ENCODE data around the gene HECW1.
A peak's percentile ranks its signal among the peaks of the same experiment; 100 is the strongest.

Gene HECW1

DNA sequence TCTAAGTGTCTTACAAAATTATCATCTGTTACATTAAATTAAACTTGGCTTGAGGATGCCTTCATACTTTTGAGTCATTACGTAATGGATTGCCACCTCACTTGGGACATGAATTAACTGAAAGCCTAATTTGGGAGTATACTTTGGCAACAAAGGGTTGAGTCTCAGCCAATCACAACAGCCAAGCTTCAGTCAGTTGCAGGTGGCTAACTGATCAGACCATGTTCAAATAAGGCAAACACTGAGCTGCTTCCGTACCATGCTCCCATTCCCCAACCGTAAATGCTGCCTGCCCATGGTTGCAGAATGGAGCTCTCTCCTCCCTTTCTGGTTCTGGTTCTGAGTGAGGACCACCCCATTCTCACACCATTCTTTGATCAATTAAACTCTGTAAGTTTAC is 377.6 kb downstream of the HECW1 start:
- no peak for FAIRE-seq
- DNase-seq (ENCODE audit: low spot score): no peak

DNA sequence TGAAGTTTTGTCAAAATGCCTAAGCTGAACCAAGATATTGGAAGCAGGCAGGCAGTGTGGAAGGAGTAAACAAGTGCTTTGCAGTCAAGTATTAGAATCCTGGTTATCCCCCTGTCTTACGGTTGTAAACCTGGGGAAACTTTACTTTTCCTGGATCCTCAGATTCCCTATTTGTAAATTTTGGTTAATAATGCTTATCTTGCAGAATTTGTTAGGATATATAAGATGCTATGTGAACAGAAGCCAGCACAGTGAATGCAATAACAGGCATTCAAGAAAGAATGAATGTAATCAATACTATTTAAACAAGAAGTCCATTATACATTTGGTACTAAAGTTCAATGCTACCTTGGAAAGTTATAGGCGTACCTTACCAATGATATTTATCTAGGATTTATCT is 378.7 kb downstream of the HECW1 start:
- FAIRE-seq (no peak), DNase-seq (ENCODE audit: low spot score) (no peak)

DNA sequence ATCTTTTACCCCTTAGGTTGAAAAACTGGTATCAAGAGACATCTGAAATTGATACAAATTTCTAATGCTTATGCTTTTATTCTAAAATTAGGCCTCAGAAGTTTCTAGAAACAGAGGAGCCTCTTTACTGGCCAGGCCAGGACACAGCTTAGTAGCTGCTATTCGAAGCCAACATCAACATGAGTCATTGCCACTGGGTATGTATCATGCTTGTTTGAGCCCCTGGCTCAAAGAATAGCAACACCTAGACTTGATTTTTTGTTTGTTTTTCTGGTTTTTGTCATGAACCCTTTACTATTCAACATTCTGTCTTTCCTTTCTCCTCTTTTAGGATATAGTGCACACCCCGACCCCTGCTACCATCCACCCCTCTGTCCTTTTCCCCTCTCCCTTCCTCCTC is 379.5 kb downstream of the HECW1 start:
- peak; percentile 86 for FAIRE-seq
- peak; percentile 67 for DNase-seq (ENCODE audit: low spot score)

DNA sequence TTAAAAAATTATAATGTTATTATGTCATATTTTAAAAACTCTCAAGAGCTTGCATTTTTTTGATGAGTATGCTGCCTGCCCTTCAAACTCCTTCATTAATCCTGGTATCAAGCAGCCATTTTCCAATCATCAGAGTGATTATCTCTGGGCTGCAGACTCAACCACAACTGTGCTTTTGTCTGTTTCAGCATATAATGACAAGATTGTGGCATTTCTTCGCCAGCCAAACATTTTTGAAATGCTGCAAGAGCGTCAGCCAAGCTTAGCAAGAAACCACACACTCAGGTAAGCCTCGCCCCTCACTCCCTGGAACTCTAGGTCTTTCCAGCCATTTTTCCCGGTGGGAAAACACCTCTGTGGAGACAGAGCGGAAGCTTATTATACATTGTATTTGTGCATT is 380.4 kb downstream of the HECW1 start:
- FAIRE-seq (peak; percentile 79), DNase-seq (ENCODE audit: low spot score) (peak; percentile 39)

DNA sequence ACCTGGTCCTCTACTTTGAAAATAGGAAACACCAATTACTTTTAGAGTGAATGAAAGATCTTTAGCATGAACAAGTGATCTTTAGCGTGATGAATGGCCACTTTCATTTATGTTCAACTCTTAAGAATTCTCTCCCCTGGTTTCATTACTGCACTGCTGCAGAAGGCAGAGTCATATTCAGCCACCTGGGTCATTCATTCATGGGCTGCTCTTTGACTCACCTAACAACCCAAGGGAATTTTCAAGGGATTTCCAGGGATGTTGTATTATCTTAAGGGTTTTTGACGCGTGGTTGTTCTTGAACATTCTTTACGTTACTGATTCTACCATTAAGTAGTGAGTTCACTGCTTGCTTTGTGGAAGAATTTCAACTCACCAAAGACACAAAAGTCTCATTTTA is 383.1 kb downstream of the HECW1 start:
- no peak for FAIRE-seq
- no peak for DNase-seq (ENCODE audit: low spot score)

DNA sequence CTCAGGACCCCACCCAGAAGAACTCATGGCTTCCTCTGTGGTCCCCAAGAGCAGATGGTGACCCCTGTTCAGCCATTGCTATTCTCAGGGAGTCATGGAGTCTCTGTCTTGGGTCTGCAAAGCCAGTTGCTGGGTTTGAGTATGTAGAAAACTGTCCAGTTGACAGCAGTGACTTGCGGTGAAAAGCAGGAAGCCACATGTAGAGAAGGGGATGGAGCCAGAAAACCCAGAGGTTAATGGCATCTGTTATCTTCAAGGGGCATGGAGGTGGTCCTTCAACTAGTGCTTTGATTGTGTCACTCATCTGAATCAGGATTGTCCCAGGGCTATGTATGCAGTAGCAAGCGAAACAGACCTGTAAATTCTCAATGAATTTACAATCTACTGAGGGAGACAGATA is 384.1 kb downstream of the HECW1 start:
- DNase-seq (ENCODE audit: low spot score) (no peak), FAIRE-seq (no peak)

DNA sequence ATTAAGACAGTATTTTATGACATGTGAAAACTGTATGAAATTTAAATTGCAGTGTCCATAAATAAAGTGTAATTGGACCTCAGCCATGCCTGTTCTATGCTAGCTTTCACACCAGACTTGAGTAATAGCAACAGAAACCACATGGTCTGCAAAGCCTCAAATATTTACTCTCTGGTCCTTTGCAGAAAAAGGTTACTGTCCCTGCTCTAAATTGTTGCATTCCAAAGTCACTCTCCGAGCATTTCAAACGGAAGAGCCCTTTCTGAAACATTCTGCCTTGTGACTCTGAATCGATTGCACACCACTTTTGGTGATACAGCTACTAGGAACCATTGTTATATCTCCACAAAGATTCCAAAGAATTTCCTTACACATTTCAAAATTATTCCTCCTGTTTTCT is 389.4 kb downstream of the HECW1 start:
- DNase-seq (ENCODE audit: low spot score) (peak; percentile 64), FAIRE-seq (peak; percentile 93)

DNA sequence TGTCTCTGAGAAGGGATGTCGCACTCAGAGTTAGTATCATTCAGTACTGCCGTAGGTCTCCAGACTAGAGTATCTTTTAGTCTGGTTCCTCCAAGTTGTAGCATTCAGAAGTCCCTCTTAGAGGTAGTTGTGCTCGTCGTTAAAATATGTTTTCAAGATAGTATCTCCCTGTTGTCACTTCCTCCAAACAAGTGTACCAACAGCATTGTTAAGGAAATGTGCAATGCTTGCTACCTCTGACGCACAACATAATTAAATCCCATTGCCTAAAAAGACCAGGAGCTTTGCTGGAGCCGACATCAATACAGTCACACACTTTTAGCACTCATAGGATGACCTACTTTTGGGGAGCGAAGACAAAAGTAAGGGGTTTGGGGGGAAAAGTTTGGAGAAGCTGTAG is 390.5 kb downstream of the HECW1 start:
- DNase-seq (ENCODE audit: low spot score): no peak
- no peak for FAIRE-seq

DNA sequence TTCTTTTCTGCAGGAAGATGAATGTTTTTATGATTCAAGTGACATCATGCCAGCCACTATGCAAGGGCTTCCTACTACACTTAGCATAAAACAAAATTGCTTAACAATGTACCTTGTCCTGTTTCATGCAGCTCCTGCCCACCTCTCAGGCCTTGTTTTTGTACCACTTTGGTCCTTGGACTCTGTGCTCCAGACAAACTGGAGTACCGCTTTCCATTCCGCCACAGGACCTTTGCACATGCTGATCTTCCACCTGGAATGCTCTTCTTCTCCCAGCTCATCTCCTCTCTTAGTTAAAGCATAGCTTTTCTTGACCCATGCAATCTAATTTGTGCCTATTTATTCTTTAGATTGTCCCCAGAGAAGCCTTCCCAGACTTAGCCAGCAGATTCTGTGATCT is 393.0 kb downstream of the HECW1 start:
- no peak for FAIRE-seq
- DNase-seq (ENCODE audit: low spot score): no peak

DNA sequence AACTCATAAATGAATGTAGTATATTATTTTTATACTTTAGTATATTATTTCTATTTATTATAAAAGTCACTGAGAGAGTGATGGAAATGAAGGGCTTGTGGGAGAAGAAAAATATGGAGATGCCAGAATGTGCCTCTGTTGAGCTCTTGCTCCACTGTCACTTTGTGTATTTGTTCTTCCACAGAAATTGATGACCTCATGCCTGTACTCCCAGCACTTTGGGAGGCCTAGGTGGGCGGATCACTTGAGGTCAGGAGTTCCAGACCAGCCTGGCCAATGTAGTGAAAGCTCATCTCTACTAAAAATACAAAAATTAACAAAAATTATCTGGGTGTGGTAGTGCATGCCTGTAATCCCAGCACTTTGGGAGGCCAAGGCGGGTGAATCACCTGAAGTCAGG is 394.0 kb downstream of the HECW1 start:
- DNase-seq (ENCODE audit: low spot score): no peak
- no peak for FAIRE-seq

DNA sequence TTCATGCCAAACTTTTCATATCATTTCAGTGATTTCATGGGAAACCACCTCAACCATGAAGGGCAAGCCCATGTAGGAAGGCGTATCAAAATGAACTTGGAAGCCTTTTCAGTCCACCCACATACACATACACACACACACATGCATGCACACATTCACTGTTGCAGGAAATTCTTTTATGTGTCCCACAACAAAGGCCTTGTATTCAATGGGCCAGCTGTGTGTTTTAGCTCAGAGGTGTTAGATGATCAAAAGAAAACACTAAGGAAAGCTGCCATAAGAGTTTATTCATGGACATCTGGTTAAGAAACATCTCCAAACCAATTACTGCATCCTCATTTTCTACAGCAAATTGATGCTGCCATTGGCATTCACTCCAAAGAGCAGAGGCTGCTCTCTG is 396.0 kb downstream of the HECW1 start:
- FAIRE-seq (no peak), DNase-seq (ENCODE audit: low spot score) (no peak)

DNA sequence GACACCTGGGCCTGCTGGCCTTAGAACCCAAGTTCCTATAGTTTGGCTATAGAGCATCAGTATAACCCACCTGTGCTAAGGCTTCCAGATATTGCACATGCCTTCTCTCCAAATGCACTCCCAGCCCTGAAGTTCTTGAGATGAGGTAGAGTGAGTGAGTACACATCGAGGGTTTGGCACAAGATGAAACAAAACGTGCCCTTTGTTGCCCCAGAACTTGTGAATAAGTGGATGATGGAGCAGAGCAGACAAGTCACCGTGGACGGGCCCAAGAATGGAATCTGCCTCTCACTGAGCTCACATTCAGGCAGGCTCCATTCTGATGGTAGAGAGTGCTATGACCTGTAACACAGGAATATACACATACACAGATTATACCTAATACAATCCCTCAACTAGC is 397.5 kb downstream of the HECW1 start:
- DNase-seq (ENCODE audit: low spot score) (no peak), FAIRE-seq (no peak)

DNA sequence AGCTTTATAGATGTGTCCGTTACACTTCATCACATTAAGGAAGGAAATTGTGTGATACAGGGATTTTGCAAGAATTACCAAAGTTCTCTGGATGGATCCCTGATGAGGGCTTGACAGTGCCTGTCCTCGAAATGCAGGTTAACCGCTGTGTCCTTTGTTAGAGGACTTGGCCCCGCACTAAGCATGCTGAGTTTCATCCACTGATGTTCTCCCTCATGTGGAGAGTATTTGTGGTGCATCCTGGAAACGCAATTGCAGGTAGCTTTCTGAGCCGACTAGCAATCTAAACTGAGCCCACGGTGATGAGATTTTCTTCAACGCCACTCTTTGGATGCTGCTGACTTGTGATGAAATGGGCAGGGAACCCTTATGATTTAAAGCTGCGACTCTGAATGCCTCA is 398.6 kb downstream of the HECW1 start:
- FAIRE-seq (no peak), DNase-seq (ENCODE audit: low spot score) (no peak)

DNA sequence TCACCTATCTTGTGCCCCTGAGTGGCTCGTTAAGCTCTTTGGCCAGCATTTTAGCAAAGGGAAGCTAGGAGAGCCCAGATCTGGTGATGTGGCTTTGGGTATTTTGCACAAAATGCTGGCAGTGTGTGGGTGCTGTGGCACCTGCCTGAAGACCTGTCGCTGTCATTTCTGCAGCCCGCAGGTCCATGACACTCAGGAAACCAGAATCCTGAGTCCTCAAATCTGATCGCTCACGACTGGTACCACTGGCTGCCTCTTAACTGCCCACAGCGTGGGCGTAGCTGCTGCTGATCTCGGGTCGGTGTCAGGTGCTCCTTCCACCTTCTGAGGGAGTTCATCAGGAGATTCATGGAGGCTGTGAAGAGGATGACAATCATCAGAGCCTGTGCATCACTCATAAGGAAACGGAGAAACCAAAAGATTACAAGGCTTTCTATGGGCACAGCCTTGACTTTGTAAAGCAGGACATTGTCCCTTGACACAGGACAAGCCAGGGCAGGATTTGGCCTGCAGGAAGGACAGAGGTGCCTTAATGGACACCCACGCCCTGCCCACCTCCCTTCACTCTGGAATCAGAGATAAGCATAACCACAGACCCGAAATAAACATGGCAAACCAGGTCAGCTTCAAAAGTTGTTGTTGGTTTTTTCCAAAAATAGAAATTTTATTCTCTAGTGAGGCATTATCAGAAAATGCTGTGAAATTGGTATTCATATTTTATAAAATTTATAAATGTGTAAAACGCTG is 399.5 kb downstream of the HECW1 start:
- FAIRE-seq: no peak

DNA sequence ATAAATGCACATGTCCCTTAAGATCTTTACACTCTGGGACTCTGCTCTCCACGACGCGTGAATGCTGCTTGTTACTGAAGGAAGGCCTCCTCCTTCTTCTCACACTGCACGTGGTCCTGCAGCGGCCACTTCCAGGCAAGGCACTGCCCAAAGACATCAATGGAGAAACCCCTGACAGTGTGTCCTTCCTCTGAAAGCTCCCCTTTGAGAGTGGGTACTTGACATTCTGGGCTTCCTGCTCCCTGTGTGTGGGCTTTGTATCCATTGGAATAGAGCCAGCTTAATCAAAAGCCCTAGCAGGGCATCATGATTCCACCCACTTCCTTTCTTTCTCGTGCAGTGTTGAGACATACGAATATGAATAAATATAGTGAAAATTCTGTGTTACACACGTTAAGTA is 400.8 kb downstream of the HECW1 start:
- DNase-seq (ENCODE audit: low spot score) (no peak), FAIRE-seq (no peak)

More for the DNA sequence above, 399.5 kb downstream of the HECW1 start:
- no peak for DNase-seq (ENCODE audit: low spot score)

DNA sequence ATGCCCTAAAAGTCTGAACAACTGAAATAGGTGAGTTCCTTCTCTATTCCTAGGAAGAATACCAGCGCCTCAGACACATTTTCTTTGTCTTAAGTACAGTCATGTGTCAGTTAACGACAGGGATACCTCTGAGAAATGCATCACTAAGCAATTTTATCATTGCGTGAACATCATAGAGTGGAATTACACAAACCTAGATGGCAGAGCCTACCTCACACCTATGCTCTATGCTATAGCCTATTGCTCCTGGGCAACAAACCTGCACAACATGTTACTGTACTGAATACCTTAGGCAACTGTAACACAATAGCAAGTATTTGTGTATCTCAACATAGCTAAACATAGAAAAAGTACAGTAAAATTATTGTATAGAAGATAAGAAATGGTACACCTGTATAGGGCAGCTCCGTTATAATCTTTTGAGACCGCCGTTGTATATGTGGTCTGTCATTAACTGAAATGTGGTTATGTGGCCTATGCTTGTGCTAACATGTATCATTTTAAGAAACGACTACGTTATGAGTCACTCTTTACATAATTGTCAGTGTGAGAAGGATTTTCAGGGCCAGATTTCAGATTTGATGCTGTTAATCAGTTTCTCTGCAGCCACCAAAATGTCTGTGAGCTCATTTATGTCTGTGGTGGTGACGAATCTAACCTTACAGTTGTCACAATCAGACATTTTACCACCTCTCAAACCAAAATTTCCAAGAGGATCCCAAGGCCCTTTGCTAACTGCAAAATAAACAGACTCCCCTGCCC is 404.3 kb downstream of the HECW1 start:
- FAIRE-seq: peak; percentile 99
- DNase-seq (ENCODE audit: low spot score): peak; percentile 96

DNA sequence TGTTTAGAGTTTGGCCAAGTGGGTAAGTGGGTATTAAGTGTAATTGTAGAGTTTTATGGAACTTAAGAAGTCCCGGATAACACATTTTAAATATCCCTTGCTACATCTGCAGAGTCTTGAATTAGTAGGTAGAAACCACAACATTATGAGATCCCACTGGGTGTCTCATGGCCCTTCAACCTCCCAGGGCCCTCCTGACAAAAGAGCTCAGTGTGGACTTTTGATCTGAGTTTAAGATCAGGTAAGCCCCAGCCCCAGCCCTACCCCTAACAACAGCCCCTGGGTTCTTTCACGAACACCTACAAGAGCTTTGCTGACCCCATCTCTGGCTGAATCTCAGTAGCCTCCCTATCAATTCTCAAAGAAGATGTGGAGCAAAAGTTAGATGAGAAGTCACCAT is 405.0 kb downstream of the HECW1 start:
- DNase-seq (ENCODE audit: low spot score) (no peak), FAIRE-seq (no peak)

DNA sequence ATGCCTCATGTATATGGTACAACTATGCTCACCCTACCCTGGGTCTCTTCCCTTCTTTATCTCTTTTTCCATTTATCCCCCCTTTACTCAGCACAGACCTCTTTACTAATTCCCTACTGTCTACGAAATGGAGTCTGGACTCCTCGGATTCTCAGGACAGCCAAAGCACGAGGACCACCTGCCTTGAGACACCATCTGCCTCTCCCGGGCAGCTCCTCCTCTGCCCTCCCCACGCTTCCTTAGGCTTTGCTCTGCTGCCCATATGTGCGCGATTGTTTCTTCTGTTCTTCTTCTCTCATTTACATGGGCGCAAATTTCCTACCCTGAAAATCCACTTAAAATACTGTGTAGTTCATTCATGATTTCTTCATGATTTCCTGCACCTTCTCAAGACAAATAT is 407.8 kb downstream of the HECW1 start:
- no peak for FAIRE-seq
- no peak for DNase-seq (ENCODE audit: low spot score)

DNA sequence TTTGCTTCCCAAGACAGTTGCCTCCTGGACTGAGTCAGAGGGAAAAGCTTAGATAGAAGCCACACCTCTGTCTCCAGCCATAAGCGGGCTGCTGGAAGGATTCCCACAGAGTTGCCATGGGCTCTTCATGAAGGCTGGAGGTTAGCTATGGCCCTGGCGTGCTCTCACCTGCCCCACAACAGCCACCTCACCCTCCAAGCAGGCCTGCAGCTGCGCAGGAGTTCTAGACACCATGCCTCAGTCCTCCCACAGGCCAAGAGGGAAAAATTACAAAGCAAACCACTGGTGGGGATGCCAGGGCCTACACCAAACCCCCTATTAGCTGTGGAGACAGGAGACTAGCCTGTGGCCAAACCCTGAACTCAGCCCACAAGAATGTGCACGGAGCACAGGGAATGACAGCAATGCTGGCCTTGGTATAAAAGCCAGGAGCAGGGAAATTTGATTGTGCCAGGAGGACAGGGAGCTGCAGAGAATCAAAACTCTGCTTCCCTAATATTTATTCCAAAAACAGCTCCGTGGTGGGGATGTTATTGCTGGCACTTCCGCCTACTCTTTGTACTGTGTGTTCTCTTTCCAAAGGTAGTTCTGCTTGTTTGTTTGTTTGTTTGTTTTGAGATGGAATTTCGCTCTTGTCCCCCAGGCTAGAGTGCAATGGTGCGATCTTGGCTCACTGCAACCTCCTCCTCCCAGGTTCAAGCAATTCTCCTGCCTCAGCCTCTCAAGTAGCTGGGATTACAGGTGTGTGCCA is 410.1 kb downstream of the HECW1 start:
- DNase-seq (ENCODE audit: low spot score) (peak; percentile 97), FAIRE-seq (peak; percentile 94)

DNA sequence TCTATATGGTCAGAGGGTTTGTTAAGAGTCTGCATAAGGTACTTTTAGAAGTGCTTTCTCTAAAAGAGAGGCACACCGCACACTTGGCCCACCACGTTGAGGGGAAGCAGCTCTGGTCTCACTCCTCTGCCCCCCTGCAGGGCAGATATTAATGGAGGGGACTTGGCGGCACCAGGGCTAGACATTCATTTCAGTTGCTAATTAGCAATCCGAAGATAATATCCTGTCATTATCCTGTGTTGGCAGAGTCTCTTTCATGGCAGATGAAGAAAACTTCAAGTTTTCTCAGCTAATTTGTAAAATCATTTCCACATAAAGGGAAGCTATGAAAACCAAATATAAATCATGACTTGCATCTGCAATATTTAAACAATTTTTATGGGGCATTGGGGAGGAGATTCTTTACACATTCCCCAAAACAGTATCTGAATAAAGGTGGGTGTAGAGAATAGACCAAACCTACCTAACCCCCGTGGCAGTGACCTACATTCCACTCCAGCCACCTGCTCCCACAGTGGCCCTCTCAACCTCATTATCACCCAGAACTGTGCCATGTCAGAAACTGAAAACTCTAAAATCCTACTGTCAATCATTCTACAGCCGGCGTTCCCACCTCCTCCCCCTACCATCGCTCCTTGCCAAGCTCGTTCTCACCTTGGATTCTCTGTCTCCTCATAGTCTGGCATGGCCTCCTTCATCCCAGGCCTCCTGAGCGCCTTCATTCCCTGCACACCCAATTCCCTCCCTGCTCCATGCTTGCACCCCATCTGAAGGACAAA is 416.3 kb downstream of the HECW1 start:
- DNase-seq (ENCODE audit: low spot score): no peak
- FAIRE-seq: no peak

DNA sequence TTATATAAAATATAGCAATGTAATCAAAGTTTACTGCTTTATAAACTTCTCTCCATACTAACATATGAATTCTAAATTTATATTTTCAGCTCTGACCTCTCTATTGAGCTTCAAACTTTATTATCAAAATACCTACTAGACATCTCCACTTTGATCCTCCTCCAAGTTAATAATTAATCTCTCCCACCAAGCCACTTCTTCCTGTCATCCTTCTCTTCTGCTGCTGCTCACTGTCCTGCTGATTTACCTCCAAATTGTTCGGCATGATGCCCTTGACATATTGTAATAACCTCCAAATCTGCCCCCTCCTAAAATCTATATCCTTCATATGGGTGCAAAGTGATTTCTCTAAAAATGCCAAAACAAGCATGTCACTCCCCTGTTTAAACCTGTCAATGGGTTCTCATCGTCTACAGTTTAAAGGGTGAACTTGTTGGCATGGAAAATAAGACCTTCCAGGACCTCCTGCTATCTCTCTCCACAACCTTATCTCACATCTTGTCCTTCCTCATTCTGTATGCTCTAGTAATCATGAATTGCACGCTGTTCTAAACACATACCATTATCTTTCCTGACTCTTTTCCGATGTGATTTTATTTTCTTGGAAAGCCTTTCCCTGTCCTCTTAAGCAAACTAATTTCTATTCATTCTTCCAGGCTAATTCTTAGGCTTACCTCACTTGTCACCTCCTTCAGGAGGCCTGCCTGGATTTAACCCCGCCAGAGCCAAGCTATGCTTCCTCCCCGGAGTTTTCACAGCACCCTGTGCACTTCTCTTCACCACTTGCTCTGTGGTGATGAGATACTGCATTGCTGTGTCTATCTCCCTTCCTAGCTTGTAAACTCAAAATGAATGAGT is 418.3 kb downstream of the HECW1 start:
- peak; percentile 23 for DNase-seq (ENCODE audit: low spot score)
- peak; percentile 68 for FAIRE-seq
